Liver (tissue), 9 donors: ENCODE results near the gene RPL29. TPM values are rescaled to one million over a fixed set of nuclear protein-coding genes. Genes with fewer than 3 reads are reported as not detected.
A peak's percentile ranks its signal among the peaks of the same experiment; 100 is the strongest.

Experiments
- DNase-seq: peaks from one replicate; pipeline ENCODE4 v3.0.0-alpha.2; 2017; ENCODE audit warnings: low spot score
- H3K27ac ChIP-seq, 2 donors: one replicate each; pipeline ENCODE4 v1.7.0; 2013; ENCODE audit warnings: inconsistent platforms in 2 of 2, low read length in 2 of 2, control low read depth in 1 of 2, low read depth in 1 of 2, mild to moderate bottlenecking in 1 of 2
- H3K27me3 ChIP-seq, 4 donors: one replicate each; pipeline versions ENCODE4 v1.6.1 to v1.7.0; 2013; ENCODE audit warnings: low read length in 3 of 4, inconsistent platforms in 1 of 4, mild to moderate bottlenecking in 1 of 4, moderate library complexity in 1 of 4; ENCODE audit not compliant: control insufficient read depth in 4 of 4, insufficient read depth in 4 of 4
- H3K36me3 ChIP-seq, 4 donors: one replicate each; pipeline versions ENCODE4 v1.6.1 to v1.7.0; 2013; ENCODE audit warnings: low read length in 3 of 4, mild to moderate bottlenecking in 3 of 4, low read depth in 1 of 4, moderate library complexity in 1 of 4; ENCODE audit not compliant: control insufficient read depth in 4 of 4, insufficient read depth in 3 of 4
- H3K4me1 ChIP-seq, 4 donors: one replicate each; pipeline versions ENCODE4 v1.6.1 to v1.7.0; 2013; ENCODE audit warnings: low read length in 3 of 4, mild to moderate bottlenecking in 3 of 4, moderate library complexity in 1 of 4; ENCODE audit not compliant: control insufficient read depth in 4 of 4, insufficient read depth in 4 of 4
- H3K4me3 ChIP-seq, 3 donors: one replicate each; pipeline versions ENCODE4 v1.6.1 to v1.7.0; 2013; ENCODE audit warnings: low read length in 3 of 3, control low read depth in 1 of 3, low read depth in 1 of 3, mild to moderate bottlenecking in 1 of 3
- H3K9ac ChIP-seq, 2 donors: one replicate each; pipeline ENCODE4 v1.7.0; 2013; ENCODE audit warnings: low read length in 2 of 2, mild to moderate bottlenecking in 2 of 2, moderate library complexity in 2 of 2, control low read depth in 1 of 2, low read depth in 1 of 2
- H3K9me3 ChIP-seq, 4 donors: one replicate each; pipeline versions ENCODE4 v1.6.1 to v1.7.0; 2013; ENCODE audit warnings: low read length in 3 of 4; ENCODE audit not compliant: control insufficient read depth in 4 of 4
- ATF3 ChIP-seq: IDR thresholded peaks from 2 replicates; pipeline ENCODE4 v1.6.1; 2016; ENCODE audit warnings: antibody characterized with exemption
- EGR1 ChIP-seq, 2 donors: IDR thresholded peaks; 2 replicates each; pipeline ENCODE4 v1.6.1; 2016 to 2018; ENCODE audit warnings: antibody characterized with exemption in 2 of 2, low read depth in 2 of 2
- FOXA1 ChIP-seq: IDR thresholded peaks from 2 replicates; pipeline ENCODE4 v1.6.1; 2016; ENCODE audit warnings: antibody characterized with exemption
- FOXA2 ChIP-seq: IDR thresholded peaks from 2 replicates; pipeline ENCODE4 v1.6.1; 2016; ENCODE audit warnings: antibody characterized with exemption
- HNF4G ChIP-seq: IDR thresholded peaks from 2 replicates; pipeline ENCODE4 v1.6.1; 2016; ENCODE audit warnings: antibody characterized with exemption
- JUND ChIP-seq, 2 donors: IDR thresholded peaks; 2 replicates each; pipeline ENCODE4 v1.6.1; 2016; ENCODE audit warnings: antibody characterized with exemption in 2 of 2
- MAX ChIP-seq: IDR thresholded peaks from 2 replicates; pipeline ENCODE4 v1.6.1; 2016; ENCODE audit warnings: antibody characterized with exemption
- NR2F2 ChIP-seq: IDR thresholded peaks from 2 replicates; pipeline ENCODE4 v1.6.1; 2016; ENCODE audit warnings: antibody characterized with exemption
- RAD21 ChIP-seq, 2 donors: IDR thresholded peaks; 2 replicates each; pipeline ENCODE4 v1.6.1; 2016; ENCODE audit warnings: antibody characterized with exemption in 2 of 2, mild to moderate bottlenecking in 2 of 2
- RXRA ChIP-seq, 2 donors: IDR thresholded peaks; 2 replicates each; pipeline ENCODE4 v1.6.1; 2017 to 2018; ENCODE audit warnings: antibody characterized with exemption in 2 of 2, mild to moderate bottlenecking in 1 of 2
- SP1 ChIP-seq: IDR thresholded peaks from 2 replicates; pipeline ENCODE4 v1.6.1; 2018; ENCODE audit warnings: antibody characterized with exemption, mild to moderate bottlenecking
- WGBS: extraction: QIAGEN DNeasy Blood & Tissue Kit; methylation state at CpG from one replicate; pipeline ENCODE4 v1.1.7; 2013; 5-methylcytosine and 5-hydroxymethylcytosine counted together
- polyA plus RNA-seq, 2 donors: library from polyadenylated mRNA; stranded (reverse) in 1 of 2; unstranded in 1 of 2; fragments of 200-250 nt in 1 of 2; fragments of >200 nt in 1 of 2; fragmentation: Nextera tagmentation in 1 of 2; extraction: Ambion mirVana in 1 of 2; gene quantifications; one replicate each; pipeline versions ENCODE4 v1.2.1 to v1.2.3, GENCODE V29; 2013 to 2015
- total RNA-seq, 2 donors: library from RNA; depleted of rRNA; stranded (reverse); fragments of >200 nt; gene quantifications; one replicate each; pipeline ENCODE4 v1.2.3, GENCODE V29; 2014
- TF ChIP-seq, protein P1 (sequence below): fragments of 150-350 bp; IDR thresholded peaks from 2 replicates; pipeline ENCODE4 v1.5.1; 2017; ENCODE audit warnings: improper control_type of control experiment, low read depth, low read length; ENCODE audit not compliant: missing input control
- donor health status: healthy.
- donor health status: healthy.
- donor health status: healthy.
- donor health status: healthy.
- donor health status: healthy.

Gene RPL29
- total and polyA plus RNA-seq, 4 donors, result 292 to 789 (median 388) TPM

DNA sequence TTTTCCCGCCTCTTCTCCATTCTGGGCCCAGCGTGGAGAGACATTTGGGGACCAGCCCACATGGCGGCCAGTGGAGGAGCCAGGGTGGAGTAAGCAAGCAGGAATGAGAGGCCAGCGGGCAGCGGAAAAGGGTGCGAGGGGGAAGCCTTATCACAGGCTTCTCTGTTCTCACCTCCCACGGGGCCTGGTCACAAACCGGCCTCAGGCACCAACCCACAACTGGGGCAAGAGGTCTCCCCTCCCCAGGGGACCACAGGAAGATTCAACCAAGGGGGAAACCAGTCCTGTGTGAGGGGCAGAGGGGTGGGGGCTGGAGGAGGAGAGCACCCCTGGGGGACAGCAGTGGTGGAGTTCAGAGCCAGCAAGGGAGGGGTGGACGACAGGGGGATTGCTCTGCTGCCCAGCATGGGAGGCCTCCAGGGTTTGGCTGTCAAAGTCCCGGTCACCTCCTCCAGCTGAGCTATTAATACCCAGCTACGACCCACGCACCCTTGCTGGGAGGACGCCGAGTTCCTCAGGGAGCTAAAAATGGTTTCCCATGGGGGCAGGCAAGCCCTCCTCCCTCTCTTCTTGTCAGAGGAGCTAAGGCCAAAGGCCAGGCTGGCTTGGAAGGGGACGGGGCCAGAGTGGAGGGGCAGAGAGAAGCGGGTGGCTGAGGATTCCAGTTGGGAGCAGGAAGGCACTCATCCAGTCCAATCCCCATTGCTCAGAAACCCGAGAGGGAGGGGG lies 23.8 kb upstream of the RPL29 start:
- H3K27me3 ChIP-seq, result no peaks in the 10 kb centered on the region
- no peaks in the 10 kb centered on the region for H3K36me3 ChIP-seq
- no peak overlapping the region for H3K4me3 ChIP-seq
- WGBS, result 87% methylated on average over 17 of the region's 17 CpGs
- no peaks in the 10 kb centered on the region for H3K9me3 ChIP-seq
- TF ChIP-seq JUND (IDR thresholded peaks at IDR 0.05) (no peak), ATF3 (no peak), RXRA (IDR thresholded peaks at IDR 0.05) (peak in 1 of 2 donors; percentile 12), NR2F2 (peak; percentile 91), MAX (no peak), SP1 (peak; percentile 37)
- peaks cover 0 to 3% (median 0%) of the 10 kb centered on the region in 4 donors for H3K4me1 ChIP-seq
- H3K9ac ChIP-seq, result no peak overlapping the region
- H3K27ac ChIP-seq, result no peak overlapping the region
- DNase-seq, result no peak

GRCh38 chr3:52018319-52019000 lies 22.8 kb upstream of the RPL29 start:
- no peak for DNase-seq
- Histone ChIP-seq H3K4me1 (peaks cover 0 to 3% (median 0%) of the 10 kb centered on the region in 4 donors), H3K27ac (no peak overlapping the region), H3K4me3 (no peak overlapping the region), H3K9ac (no peak overlapping the region), H3K9me3 (no peaks in the 10 kb centered on the region), H3K36me3 (no peaks in the 10 kb centered on the region), H3K27me3 (no peaks in the 10 kb centered on the region)
- TF ChIP-seq ATF3 (no peak), MAX (no peak), RAD21 (IDR thresholded peaks at IDR 0.05) (no peak), HNF4G (no peak), JUND (IDR thresholded peaks at IDR 0.05) (no peak), FOXA1 (no peak), EGR1 (IDR thresholded peaks at IDR 0.05; ENCODE audit: low read depth in 2 of 2) (no peak), SP1 (no peak), NR2F2 (no peak)
- TF ChIP-seq, protein P1, sequence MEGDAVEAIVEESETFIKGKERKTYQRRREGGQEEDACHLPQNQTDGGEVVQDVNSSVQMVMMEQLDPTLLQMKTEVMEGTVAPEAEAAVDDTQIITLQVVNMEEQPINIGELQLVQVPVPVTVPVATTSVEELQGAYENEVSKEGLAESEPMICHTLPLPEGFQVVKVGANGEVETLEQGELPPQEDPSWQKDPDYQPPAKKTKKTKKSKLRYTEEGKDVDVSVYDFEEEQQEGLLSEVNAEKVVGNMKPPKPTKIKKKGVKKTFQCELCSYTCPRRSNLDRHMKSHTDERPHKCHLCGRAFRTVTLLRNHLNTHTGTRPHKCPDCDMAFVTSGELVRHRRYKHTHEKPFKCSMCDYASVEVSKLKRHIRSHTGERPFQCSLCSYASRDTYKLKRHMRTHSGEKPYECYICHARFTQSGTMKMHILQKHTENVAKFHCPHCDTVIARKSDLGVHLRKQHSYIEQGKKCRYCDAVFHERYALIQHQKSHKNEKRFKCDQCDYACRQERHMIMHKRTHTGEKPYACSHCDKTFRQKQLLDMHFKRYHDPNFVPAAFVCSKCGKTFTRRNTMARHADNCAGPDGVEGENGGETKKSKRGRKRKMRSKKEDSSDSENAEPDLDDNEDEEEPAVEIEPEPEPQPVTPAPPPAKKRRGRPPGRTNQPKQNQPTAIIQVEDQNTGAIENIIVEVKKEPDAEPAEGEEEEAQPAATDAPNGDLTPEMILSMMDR, result no peak
- 88% methylated on average over 21 of the region's 21 CpGs for WGBS

GRCh38 chr3:52017586-52017985 lies 21.9 kb upstream of the RPL29 start:
- Histone ChIP-seq H3K9ac (no peak overlapping the region), H3K9me3 (no peaks in the 10 kb centered on the region), H3K27me3 (no peaks in the 10 kb centered on the region), H3K4me1 (peaks cover 0 to 3% (median 0%) of the 10 kb centered on the region in 4 donors), H3K27ac (no peak overlapping the region), H3K4me3 (no peak overlapping the region), H3K36me3 (no peaks in the 10 kb centered on the region)
- WGBS, result 83% methylated on average over 11 of the region's 11 CpGs
- TF ChIP-seq FOXA1 (no peak), ATF3 (no peak), MAX (no peak), JUND (IDR thresholded peaks at IDR 0.05) (no peak), FOXA2 (no peak)
- TF ChIP-seq, protein P1, result no peak
- DNase-seq, result no peak
